Middle frontal gyrus (tissue), 1 donor: ENCODE data around the gene ADAMTS15.

ENCODE experiments used
- DNase-seq: peaks from one replicate; pipeline ENCODE4 v3.0.0-alpha.2; 2015; ENCODE audit warnings: low spot score; ENCODE audit errors: extremely low spot score

ADAMTS15 gene

DNA sequence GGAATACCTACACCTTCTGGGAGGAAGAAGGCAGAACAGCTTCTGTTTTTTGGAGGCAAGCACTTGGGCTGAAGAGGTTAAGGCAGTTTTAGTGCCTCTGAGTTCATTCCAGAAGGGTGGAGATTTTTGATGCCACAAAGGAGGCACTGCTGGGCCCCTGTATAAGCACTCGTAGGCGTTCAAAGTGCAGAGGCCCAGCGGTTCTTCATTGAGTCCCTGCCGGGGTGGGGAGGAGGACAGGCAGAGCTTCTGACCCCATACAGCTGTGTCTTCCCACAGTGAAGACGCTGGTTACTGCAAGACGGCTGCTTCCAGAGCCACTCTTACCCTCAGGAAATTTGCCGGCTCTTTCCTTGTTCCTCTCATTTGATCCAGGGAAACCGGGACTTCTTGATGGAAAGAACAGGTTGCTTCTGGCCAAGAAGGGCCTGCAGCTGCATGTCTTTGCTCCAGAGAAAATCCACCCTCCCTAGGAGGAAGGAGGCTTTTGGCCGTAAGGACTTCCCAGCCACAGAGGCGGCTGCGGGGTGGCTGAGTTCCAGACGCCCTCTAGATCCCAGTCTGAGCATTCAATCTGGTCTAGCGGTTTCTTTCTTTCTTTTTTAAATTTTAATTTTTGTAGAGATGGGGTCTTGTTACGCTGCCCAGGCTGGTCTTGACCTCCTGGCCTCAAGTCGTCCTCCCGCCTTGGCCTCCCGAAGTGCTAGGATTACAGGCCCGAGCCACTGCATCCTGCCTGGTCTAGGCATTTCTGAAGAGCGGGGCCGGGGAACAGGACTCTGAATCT is 9.4 kb downstream of the ADAMTS15 start:
- DNase-seq: no peak

- no peak for DNase-seq
These were observed 9.9 kb downstream of the ADAMTS15 start for GRCh38 chr11:130458410-130458729.

DNA sequence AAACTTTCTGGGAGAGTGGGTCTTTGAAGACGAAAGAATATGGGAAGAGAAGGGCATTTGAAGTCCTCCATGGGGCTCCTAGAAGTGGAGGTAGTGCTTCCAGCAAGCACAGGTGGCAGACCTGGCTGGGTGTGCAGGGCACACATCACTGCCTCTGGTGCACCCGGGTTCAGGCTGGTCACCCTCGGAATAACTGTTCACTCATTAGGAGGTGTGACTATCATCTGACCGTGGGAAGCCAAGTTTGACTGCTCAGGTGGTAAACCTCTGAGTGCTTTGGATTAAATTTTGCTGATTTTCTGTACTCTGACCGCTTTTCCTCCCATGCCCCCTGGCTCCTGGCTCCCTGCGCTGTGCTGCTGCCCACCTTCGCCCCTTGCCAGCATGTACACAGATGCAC is 11.1 kb downstream of the ADAMTS15 start:
- DNase-seq: no peak

DNA sequence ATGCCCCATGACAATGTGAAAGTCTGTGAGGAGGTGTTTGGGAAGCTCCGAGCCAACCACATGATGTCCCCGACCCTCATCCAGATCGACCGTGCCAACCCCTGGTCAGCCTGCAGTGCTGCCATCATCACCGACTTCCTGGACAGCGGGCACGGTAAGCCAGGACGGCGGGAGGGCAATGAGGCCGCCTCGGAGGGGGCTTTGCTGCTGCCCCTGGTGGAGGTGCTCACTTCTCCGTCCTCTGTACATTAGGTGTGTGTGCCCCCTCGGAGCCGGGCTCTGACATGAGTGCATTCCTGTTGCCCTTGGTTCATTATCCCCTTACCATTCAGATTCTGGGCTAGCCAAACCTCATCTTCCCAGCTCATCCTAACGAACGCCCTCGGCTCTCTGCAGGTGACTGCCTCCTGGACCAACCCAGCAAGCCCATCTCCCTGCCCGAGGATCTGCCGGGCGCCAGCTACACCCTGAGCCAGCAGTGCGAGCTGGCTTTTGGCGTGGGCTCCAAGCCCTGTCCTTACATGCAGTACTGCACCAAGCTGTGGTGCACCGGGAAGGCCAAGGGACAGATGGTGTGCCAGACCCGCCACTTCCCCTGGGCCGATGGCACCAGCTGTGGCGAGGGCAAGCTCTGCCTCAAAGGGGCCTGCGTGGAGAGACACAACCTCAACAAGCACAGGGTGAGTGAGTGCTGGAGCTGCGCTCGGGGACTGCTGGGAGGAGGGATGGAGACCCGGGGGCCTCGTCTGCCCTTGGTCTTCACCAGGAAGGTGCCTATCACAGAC is 13.8 kb downstream of the ADAMTS15 start:
- DNase-seq: no peak

DNA sequence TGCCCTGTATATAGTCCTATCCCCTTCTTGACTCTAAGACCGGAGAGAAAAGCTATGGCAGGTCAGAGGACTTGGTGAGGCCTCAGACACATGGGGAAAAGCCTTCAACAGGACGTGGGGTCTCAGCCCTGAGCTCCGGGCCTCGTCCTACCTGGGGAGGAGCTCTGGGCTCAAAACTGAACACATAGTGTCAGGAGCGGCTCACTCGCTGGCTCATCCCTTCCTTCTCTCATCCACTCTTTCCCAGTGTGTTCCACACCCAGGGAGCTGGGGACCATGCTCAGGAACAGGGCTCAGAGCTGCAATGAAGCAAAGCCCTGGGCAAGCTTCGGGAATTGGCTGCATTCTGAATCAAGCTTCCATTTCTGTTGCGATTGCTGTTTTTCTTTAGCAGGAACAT is 14.5 kb downstream of the ADAMTS15 start:
- no peak for DNase-seq

DNA sequence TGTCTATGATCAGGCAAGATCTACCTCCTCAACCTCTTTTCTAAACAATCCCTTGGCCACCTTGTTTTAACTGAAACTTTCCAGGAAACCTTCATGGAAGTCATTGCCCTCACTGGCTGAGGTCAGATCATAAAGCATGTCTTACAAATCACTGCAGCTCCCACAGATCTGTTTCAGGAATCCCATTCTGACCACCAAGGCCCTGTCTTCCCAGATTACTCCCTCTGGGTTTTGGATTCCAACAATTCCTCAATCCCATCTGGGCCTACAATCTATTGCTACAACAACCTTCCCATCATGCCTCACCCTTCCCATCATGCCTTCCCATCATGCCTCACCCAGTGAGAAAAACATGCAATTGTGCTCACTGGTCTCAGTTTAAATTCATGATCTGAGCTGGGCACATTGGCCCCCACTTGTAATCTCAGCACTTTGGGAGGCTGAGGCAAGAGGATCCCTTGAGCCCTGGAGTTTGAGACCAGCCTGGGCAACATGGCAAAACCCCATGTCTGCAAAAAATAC is 15.9 kb downstream of the ADAMTS15 start:
- DNase-seq: no peak

DNA sequence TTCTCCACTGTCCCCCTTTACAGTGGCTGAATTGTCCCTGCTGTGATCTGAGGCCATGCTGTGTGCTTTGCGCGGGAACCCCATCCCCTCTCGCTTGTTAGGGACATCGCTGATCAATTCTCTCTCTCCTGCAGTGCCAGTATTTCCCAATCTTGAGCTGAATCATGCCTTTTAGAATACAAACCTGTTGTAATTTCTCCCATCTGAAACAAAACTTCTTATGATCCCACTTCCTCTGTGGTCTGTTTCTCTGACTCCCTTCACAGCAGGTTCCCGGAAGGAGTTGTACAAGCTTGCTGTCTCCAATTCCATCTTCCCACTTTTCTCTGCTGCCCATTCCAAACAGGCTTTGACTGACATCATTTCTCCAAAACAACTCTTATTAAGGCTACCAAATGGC is 16.8 kb downstream of the ADAMTS15 start:
- DNase-seq: no peak

DNA sequence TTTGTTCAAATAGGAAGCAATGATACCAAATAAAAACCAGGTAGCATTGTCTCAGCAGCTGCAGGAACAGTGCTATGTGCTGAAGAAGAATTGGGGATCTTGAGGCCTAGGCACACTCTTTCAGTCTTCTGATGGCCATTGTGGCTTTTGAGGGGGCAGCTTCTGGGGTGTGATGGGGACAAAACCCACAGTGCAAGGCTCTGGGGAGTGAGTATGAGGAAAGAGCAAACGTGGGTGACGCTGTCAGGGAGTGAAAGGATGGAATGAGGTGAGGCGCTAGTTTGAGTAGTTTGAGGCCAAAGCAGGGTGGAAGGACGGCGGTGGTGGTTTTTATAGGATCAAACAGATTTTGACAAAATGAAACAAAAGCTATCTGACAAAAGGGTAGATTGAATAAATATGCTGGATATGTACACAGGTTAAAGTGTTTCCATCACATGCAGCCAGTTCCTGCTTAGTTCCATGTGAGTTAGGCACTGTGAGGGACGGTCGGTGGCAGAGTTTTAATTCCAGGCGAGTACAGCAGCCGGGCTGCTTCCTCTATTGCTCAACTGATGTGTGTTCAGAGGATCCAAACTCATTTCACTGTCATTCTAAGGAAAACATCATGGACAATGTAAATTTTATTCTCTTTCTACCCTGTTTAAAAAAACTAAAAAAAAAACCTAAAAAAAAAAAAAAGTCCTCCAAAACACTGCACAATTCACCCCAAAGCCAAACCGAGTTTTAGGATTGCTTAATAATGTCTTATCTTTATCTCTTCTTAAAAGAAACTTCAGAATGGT is 18.9 kb downstream of the ADAMTS15 start:
- DNase-seq: no peak

DNA sequence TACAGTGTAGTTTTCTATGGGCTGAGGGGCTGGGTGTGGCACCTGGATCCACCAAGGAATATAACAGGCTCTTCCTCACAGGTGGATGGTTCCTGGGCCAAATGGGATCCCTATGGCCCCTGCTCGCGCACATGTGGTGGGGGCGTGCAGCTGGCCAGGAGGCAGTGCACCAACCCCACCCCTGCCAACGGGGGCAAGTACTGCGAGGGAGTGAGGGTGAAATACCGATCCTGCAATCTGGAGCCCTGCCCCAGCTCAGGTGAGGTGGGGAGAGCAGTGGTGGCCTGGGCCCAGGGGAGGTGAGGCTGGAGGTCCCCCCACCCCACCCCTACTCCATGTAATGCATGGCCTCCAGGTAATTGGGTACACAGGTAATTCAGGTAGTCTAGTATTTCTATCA is 20.7 kb downstream of the ADAMTS15 start:
- DNase-seq: no peak

DNA sequence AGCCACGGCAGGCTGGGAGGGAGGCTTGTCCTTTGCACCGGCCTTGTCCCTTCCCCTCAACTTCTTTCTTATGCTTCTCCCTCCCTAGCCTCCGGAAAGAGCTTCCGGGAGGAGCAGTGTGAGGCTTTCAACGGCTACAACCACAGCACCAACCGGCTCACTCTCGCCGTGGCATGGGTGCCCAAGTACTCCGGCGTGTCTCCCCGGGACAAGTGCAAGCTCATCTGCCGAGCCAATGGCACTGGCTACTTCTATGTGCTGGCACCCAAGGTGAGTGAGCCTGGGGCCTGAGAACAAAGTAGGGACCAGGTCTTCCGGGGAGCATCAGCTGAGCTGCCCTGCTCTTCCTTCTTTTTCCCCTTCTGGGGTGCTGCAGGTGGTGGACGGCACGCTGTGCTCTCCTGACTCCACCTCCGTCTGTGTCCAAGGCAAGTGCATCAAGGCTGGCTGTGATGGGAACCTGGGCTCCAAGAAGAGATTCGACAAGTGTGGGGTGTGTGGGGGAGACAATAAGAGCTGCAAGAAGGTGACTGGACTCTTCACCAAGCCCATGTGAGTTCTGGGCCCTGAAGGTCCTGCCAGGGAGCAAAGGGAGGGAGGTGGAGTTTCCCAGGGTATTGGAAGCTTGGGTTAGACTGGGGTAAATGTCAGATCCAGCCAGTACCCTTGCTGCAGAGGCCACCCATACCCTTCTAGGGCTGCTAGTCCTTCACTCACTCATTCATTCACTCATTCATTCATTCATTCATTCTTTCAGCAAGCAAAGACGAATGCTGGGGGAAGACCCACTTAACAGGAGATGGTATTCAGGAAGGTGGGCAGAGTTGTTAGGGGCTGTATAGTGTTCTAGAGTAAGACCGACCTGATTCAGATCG is 22.6 kb downstream of the ADAMTS15 start:
- no peak for DNase-seq

GRCh38 chr11:130471731-130472433 is 23.4 kb downstream of the ADAMTS15 start:
- DNase-seq: no peak

- DNase-seq: no peak
These were observed 24.1 kb downstream of the ADAMTS15 start for GRCh38 chr11:130472434-130472961.

DNA sequence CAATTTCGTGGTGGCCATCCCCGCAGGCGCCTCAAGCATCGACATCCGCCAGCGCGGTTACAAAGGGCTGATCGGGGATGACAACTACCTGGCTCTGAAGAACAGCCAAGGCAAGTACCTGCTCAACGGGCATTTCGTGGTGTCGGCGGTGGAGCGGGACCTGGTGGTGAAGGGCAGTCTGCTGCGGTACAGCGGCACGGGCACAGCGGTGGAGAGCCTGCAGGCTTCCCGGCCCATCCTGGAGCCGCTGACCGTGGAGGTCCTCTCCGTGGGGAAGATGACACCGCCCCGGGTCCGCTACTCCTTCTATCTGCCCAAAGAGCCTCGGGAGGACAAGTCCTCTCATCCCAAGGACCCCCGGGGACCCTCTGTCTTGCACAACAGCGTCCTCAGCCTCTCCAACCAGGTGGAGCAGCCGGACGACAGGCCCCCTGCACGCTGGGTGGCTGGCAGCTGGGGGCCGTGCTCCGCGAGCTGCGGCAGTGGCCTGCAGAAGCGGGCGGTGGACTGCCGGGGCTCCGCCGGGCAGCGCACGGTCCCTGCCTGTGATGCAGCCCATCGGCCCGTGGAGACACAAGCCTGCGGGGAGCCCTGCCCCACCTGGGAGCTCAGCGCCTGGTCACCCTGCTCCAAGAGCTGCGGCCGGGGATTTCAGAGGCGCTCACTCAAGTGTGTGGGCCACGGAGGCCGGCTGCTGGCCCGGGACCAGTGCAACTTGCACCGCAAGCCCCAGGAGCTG is 24.8 kb downstream of the ADAMTS15 start:
- no peak for DNase-seq

DNA sequence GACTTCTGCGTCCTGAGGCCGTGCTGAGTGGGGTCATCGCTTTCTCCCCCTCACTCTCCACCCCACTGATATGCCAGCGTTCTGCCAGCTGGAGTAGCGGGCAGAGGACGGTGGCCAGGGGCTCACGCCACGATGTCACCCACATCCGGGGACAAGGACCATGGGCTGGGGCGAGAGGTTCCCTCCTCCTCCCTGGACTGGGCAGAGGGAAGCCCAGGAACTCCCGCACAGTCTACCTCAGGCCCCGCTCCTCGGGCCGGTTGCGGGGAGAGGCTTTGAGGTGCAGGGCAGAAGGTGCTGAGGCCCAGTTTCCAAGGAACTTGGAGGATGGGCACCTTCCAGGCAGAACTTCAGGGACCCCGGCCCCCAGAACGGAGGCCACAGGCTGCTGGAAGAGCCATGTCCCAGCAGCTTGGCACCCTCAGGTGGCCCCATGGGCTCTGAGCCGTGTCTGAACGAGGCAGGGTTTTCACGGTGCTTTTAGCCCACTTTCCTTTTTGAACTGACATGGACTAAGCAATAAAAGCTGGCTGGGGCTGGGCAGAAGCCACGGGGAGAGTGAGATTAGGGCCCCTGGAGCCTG is 25.4 kb downstream of the ADAMTS15 start:
- DNase-seq: no peak

GRCh38 chr11:130474637-130475400 is 26.4 kb downstream of the ADAMTS15 start:
- no peak for DNase-seq

GRCh38 chr11:130475426-130476053 is 27.1 kb downstream of the ADAMTS15 start:
- DNase-seq: no peak

- DNase-seq: no peak
These were observed 27.9 kb downstream of the ADAMTS15 start for GRCh38 chr11:130476200-130476921.
